Fibroblast of villous mesenchyme (primary cell): Measurements from ENCODE around the gene GALM. TPM values are rescaled to one million over a fixed set of nuclear protein-coding genes. Genes with fewer than 3 reads are reported as not detected.
A peak's percentile ranks its signal among the peaks of the same experiment; 100 is the strongest.
"Not testable (repeated sequence)": the region's sequence is repeated elsewhere in the genome, so short reads cannot be mapped to it uniquely, and the experiment has no call there.

Experiments used
- DNase-seq: peaks from one replicate; pipeline ENCODE4 v3.0.0-alpha.2; 2010; ENCODE audit warnings: low read depth
- H3K4me3 ChIP-seq: 2 replicates; pipeline ENCODE4 v1.5.1; 2011; ENCODE audit warnings: low read depth, mild to moderate bottlenecking, low read length
- CTCF ChIP-seq: IDR thresholded peaks from 2 replicates; pipeline ENCODE4 v1.5.1; 2012; ENCODE audit warnings: low read depth, mild to moderate bottlenecking, low read length; ENCODE audit not compliant: insufficient read depth
- total RNA-seq: library from RNA; depleted of rRNA; stranded (reverse); fragments of >200 nt; gene quantifications from 2 replicates; pipeline ENCODE4 v1.2.3, GENCODE V29; 2012

The GALM gene
- total RNA-seq, 1 donor: 19.9 TPM

- H3K4me3 ChIP-seq: no peak overlapping the region
- no peak for DNase-seq
- TF ChIP-seq CTCF: no peak
These were observed 30.8 kb upstream of the GALM start for GRCh38 chr2:38635139-38635538.

GRCh38 chr2:38636069-38636468 is 29.8 kb upstream of the GALM start:
- no peak for DNase-seq
- H3K4me3 ChIP-seq: no peak overlapping the region
- TF ChIP-seq CTCF: no peak

GRCh38 chr2:38642373-38643017 is 23.4 kb upstream of the GALM start:
- not testable (repeated sequence) for H3K4me3 ChIP-seq, DNase-seq

GRCh38 chr2:38643021-38643671 is 22.8 kb upstream of the GALM start:
- DNase-seq: no peak
- TF ChIP-seq CTCF: no peak
- H3K4me3 ChIP-seq: no peak overlapping the region

GRCh38 chr2:38643683-38644511 is 22.0 kb upstream of the GALM start:
- not testable (repeated sequence) for DNase-seq, H3K4me3 ChIP-seq

- DNase-seq: peak; percentile 58
- no peak overlapping the region for H3K4me3 ChIP-seq
- no peak for TF ChIP-seq CTCF
These were observed 17.7 kb upstream of the GALM start for GRCh38 chr2:38648107-38648761.

GRCh38 chr2:38649176-38649728 is 16.7 kb upstream of the GALM start:
- DNase-seq: no peak
- no peak overlapping the region for H3K4me3 ChIP-seq
- TF ChIP-seq CTCF: no peak
